Measurements from ENCODE around the gene HOXD8.

Gene HOXD8

DNA sequence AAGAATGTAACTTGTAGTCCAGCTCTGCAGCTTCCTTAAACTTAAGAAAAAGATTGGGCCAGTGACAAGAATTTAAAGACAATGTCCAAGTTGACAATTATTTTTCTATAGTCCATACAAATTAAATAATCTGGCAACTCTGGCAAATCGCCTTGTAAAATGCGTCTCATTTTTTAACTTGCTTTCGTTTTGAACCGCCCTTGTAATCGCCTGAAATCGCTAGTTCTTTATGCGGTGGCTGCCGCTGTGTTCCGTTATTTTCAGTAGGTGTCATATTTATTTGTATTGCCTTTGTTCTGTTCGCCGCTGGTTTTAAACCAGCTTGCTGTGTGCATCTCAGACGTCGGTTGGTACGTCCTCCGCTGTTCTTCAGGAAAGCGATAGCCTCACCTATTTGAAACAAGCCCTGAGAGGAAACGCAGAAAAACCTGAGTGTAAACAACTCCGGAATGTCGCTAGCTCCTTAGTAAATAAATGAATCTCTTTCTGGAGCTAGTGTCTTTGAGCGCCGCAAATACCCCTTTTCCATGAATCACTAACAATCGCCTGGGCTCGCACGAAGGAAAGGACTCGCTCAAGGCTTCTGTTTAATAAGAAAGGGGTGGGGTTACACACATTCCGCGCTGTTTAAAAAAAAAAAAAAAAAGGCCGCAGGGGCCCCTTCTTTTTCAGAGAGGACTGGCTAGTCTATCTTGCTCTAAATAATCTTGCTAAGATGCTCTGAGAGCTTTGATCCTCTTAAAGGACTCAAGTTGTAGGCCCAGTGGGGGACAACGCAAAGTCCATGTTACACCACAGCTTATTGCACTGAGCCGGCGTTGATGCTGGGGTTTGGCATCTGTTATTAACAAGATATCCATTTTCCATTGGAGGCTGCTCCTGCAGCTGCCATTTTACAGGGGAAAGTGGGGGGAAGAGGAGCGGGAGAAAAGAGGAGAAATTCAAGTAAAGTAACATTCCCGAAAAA, 3.0 kb downstream of the HOXD8 start:
- Histone ChIP-seq H3F3A (ENCODE audit: insufficient read depth) (no peaks in the 10 kb centered on the region), H3K9me2 (replicated peaks; ENCODE audit: insufficient read depth, low read length) (no peaks in the 10 kb centered on the region), H3K4me3 (ENCODE audit: insufficient read depth, low read length, poor library complexity, severe bottlenecking) (no peak overlapping the region), H3K4me2 (ENCODE audit: low read depth, low read length, poor library complexity, severe bottlenecking) (no peak overlapping the region), H4K20me1 (ENCODE audit: low read depth, low read length) (no peaks in the 10 kb centered on the region), H3K27me3 (ENCODE audit: low read length) (no peaks in the 10 kb centered on the region), H3K9ac (ENCODE audit: low read length) (no peak overlapping the region), H3K79me2 (ENCODE audit: insufficient read depth, low read length) (no peaks in the 10 kb centered on the region), H2AFZ (ENCODE audit: low read depth, low read length, severe bottlenecking) (no peak overlapping the region), H3K27ac (ENCODE audit: low read depth, low read length) (no peak overlapping the region), H3K36me3 (ENCODE audit: low read length) (no peaks in the 10 kb centered on the region), H3K9me3 (ENCODE audit: insufficient read depth, low read length) (no peaks in the 10 kb centered on the region)
- TF ChIP-seq, protein P1, sequence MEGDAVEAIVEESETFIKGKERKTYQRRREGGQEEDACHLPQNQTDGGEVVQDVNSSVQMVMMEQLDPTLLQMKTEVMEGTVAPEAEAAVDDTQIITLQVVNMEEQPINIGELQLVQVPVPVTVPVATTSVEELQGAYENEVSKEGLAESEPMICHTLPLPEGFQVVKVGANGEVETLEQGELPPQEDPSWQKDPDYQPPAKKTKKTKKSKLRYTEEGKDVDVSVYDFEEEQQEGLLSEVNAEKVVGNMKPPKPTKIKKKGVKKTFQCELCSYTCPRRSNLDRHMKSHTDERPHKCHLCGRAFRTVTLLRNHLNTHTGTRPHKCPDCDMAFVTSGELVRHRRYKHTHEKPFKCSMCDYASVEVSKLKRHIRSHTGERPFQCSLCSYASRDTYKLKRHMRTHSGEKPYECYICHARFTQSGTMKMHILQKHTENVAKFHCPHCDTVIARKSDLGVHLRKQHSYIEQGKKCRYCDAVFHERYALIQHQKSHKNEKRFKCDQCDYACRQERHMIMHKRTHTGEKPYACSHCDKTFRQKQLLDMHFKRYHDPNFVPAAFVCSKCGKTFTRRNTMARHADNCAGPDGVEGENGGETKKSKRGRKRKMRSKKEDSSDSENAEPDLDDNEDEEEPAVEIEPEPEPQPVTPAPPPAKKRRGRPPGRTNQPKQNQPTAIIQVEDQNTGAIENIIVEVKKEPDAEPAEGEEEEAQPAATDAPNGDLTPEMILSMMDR (IDR thresholded peaks at IDR 0.05; ENCODE audit: insufficient read depth, low read length, poor library complexity, severe bottlenecking) = no peak
- no peak for TF ChIP-seq EZH2phosphoT487 (conservative IDR thresholded peaks at IDR 0.05; ENCODE audit: low read length)

DNA sequence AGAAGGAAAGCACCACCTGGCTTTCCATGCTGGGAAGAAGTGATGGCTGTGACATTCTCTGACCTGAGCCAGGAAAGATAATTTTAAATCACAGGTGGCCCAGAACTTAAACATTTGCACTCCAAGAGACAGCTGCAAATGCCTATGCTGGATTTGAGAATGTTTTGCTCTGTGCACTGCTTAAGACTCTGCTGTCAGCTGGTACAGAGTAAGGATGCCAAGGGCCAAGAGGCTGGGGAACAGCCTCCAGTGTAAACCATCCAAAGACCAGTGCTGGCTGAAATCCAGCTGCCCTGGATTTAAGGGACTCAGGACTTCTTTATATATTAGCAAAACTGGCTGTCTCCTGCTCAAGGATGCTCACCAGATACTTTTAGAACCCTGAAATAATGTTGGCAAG, 3.9 kb downstream of the HOXD8 start:
- Histone ChIP-seq H3K27me3 (ENCODE audit: low read length) (no peaks in the 10 kb centered on the region), H3K9me3 (ENCODE audit: insufficient read depth, low read length) (no peaks in the 10 kb centered on the region), H3K4me3 (ENCODE audit: insufficient read depth, low read length, poor library complexity, severe bottlenecking) (no peak overlapping the region), H3K4me2 (ENCODE audit: low read depth, low read length, poor library complexity, severe bottlenecking) (no peak overlapping the region), H3K9me2 (replicated peaks; ENCODE audit: insufficient read depth, low read length) (no peaks in the 10 kb centered on the region), H3K79me2 (ENCODE audit: insufficient read depth, low read length) (no peaks in the 10 kb centered on the region), H3F3A (ENCODE audit: insufficient read depth) (no peaks in the 10 kb centered on the region), H3K36me3 (ENCODE audit: low read length) (no peaks in the 10 kb centered on the region), H3K9ac (ENCODE audit: low read length) (no peak overlapping the region), H2AFZ (ENCODE audit: low read depth, low read length, severe bottlenecking) (no peak overlapping the region), H4K20me1 (ENCODE audit: low read depth, low read length) (no peaks in the 10 kb centered on the region), H3K27ac (ENCODE audit: low read depth, low read length) (no peak overlapping the region)
- no peak for TF ChIP-seq EZH2phosphoT487 (conservative IDR thresholded peaks at IDR 0.05; ENCODE audit: low read length)
- TF ChIP-seq, protein P1 (IDR thresholded peaks at IDR 0.05; ENCODE audit: insufficient read depth, low read length, poor library complexity, severe bottlenecking) = no peak

DNA sequence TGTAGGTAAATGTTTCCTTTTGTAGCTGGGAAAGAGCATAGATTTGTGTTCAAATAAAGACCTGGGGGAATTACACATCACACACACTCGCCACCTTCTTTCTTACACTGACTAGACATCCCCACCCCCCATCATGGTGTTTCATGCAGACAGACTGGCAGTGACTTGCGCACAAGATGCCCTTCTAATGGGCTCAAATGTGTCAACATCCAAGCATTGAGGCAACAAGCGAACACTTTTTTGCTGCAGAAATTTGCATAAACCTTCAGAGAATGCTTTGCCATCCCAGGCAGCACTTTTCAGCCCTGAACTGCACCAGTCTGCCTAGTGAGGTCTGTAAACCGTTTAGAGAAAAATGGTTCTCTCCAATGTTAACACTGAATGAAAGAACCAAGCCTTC, 4.5 kb downstream of the HOXD8 start:
- H3K79me2 ChIP-seq (ENCODE audit: insufficient read depth, low read length) = no peaks in the 10 kb centered on the region

More for the DNA sequence above, 4.5 kb downstream of the HOXD8 start:
- no peak overlapping the region for H3K9ac ChIP-seq (ENCODE audit: low read length)
- TF ChIP-seq, protein P1 (IDR thresholded peaks at IDR 0.05; ENCODE audit: insufficient read depth, low read length, poor library complexity, severe bottlenecking) = no peak
- TF ChIP-seq EZH2phosphoT487 (conservative IDR thresholded peaks at IDR 0.05; ENCODE audit: low read length) = no peak
- H3K9me3 ChIP-seq (ENCODE audit: insufficient read depth, low read length) = no peaks in the 10 kb centered on the region
- no peaks in the 10 kb centered on the region for H3K36me3 ChIP-seq (ENCODE audit: low read length)
- H3K4me2 ChIP-seq (ENCODE audit: low read depth, low read length, poor library complexity, severe bottlenecking) = no peak overlapping the region
- no peaks in the 10 kb centered on the region for H4K20me1 ChIP-seq (ENCODE audit: low read depth, low read length)
- H2AFZ ChIP-seq (ENCODE audit: low read depth, low read length, severe bottlenecking) = no peak overlapping the region
- no peaks in the 10 kb centered on the region for H3K9me2 ChIP-seq (replicated peaks; ENCODE audit: insufficient read depth, low read length)
- no peak overlapping the region for H3K27ac ChIP-seq (ENCODE audit: low read depth, low read length)
- H3K4me3 ChIP-seq (ENCODE audit: insufficient read depth, low read length, poor library complexity, severe bottlenecking) = no peak overlapping the region
- H3F3A ChIP-seq (ENCODE audit: insufficient read depth) = no peaks in the 10 kb centered on the region
- H3K27me3 ChIP-seq (ENCODE audit: low read length) = no peaks in the 10 kb centered on the region
